GM12865 (cell line): ENCODE data around the gene RGS1.

Experiments
- DNase-seq: peaks from one replicate; pipeline ENCODE4 v3.0.0; 2010; ENCODE audit warnings: low read depth
- H3K4me3 ChIP-seq: 2 replicates; pipeline ENCODE4 v1.5.1; 2011; ENCODE audit warnings: mild to moderate bottlenecking, low read depth, low read length, control low read depth
- CTCF ChIP-seq: IDR thresholded peaks from 2 replicates; pipeline ENCODE4 v1.5.1; 2011; ENCODE audit warnings: low read length, control low read depth, low read depth, inconsistent platforms; ENCODE audit not compliant: insufficient read depth; ENCODE audit errors: missing control alignments

Gene RGS1

GRCh38 chr1:192620071-192620635 is 44.6 kb downstream of the RGS1 start:
- H3K4me3 ChIP-seq: no peak overlapping the region
- DNase-seq: no peak
- no peak for TF ChIP-seq CTCF

- no peak overlapping the region for H3K4me3 ChIP-seq
- DNase-seq: peak; percentile 36
Observed at GRCh38 chr1:192626366-192627179, 51.0 kb downstream of the RGS1 start.

GRCh38 chr1:192627901-192628300 is 52.3 kb downstream of the RGS1 start:
- no peak for DNase-seq
- no peak overlapping the region for H3K4me3 ChIP-seq
- no peak for TF ChIP-seq CTCF

More at GRCh38 chr1:192626366-192627179, 51.0 kb downstream of the RGS1 start:
- no peak for TF ChIP-seq CTCF

- H3K4me3 ChIP-seq: no peak overlapping the region
Observed at GRCh38 chr1:192628396-192629057, 53.0 kb downstream of the RGS1 start.

GRCh38 chr1:192629612-192630011 is 54.0 kb downstream of the RGS1 start:
- no peak for DNase-seq
- H3K4me3 ChIP-seq: no peak overlapping the region
- TF ChIP-seq CTCF: no peak

More at GRCh38 chr1:192628396-192629057, 53.0 kb downstream of the RGS1 start:
- TF ChIP-seq CTCF: no peak
- DNase-seq: no peak
